GM18505 (cell line): ENCODE data around the gene PTPRN2.

ENCODE experiments used
- ATAC-seq: cut with Tn5 transposase; IDR thresholded peaks from one replicate; pipeline ENCODE4 v1.9.1; 2021; ENCODE audit not compliant: unreplicated experiment
- POLR2A ChIP-seq: IDR thresholded peaks from 4 replicates; pipeline ENCODE4 v1.6.1; 2011; ENCODE audit warnings: borderline replicate concordance; ENCODE audit not compliant: insufficient read depth, insufficient read length; ENCODE audit errors: extremely low read depth

Gene PTPRN2

GRCh38 chr7:158186864-158187693 is 400.5 kb downstream of the PTPRN2 start:
- TF ChIP-seq POLR2A, result no peak
- ATAC-seq, result no peak

DNA sequence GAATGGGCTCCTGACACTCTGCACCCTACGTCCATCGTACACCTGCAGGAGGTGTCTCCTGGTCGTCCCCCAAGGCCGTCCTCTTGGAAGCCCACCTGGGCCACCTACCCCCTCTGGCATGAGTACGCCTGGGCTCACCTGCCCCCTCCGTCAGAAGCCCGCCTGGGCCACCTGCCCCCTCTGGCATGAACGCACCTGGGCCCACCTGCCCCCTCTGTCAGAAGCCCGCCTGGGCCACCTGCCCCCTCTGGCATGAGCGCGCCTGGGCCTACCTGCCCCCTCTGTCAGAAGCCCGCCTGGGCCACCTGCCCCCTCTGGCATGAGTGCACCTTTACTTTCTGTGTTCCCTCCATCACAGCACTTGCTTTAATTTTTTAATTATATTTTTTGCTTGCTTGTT is 401.2 kb downstream of the PTPRN2 start:
- no peak for TF ChIP-seq POLR2A
- ATAC-seq, result no peak

DNA sequence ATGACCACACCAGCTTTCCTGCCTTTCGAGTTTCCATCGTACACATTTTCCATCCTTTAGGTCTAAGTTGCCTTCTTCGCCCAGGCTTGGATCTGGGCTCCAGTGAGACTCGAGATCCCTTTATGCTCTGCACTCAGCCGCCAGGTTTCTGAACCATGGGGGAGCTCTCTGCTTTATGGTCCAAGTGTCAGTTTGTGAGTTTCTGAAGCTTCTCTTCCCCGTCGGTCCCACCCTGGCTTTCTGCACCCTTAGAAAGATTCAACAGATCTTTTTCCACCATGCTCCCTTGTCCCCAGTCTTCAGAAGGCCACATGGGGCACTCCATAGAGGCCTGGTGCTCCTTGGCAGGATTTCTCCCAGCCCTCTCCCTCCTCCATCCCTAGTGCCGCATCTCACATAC is 402.0 kb downstream of the PTPRN2 start:
- no peak for ATAC-seq
- no peak for TF ChIP-seq POLR2A

DNA sequence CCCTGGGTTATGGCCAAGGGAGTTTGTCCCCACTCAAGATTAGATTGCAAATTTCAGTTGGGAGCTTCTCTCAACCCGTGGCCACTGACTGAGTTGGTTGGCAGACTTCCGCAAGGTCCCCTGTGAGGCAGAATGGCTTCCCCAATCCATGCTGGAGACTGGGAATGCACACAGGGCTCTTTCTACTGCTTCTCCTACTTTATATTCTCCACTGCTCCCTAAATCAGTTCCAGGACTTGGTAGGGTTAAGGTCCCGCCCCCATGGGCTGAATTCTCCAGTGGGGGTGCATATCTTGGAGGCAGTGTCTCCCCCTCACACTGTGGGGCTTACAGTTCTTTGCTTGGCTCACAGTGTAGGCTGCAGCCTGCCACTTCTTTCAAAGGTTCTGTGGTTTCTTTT is 404.2 kb downstream of the PTPRN2 start:
- no peak for TF ChIP-seq POLR2A
- no peak for ATAC-seq

DNA sequence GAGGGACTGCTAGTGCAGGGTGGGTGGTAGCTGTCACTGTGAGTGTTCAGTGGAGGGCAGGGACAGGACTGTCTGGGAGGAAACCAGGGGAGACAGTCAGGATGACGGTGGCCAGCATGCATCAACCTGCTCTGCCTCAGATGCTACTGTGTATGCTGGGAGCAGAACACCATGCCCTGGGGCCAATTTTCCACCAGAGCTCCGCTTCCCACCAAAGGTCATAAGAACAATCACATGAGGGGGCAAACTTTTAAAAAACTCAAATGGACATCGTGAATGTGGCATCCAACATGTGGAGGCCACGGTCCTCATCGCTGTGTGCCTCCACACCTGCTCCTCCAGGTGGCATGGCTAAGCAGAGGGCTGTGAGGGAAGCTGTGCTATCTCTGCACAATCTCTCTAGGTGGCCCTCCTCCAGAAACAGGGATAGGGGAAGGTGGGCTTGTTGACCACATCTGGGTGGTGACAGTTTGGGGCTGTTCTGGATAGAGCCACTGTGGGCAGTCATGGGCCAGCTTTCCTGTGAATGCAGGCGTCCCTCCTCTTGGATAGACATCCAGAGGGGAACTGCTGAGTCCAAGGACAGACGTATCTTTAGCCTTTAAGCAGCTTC is 411.0 kb downstream of the PTPRN2 start:
- ATAC-seq, result no peak
- TF ChIP-seq POLR2A, result no peak

- TF ChIP-seq POLR2A, result no peak
- ATAC-seq, result no peak
Observed at GRCh38 chr7:158175779-158176178, 411.8 kb downstream of the PTPRN2 start.

GRCh38 chr7:158174947-158175346 is 412.7 kb downstream of the PTPRN2 start:
- ATAC-seq, result no peak
- no peak for TF ChIP-seq POLR2A

GRCh38 chr7:158167373-158167772 is 420.2 kb downstream of the PTPRN2 start:
- no peak for ATAC-seq
- TF ChIP-seq POLR2A, result no peak

DNA sequence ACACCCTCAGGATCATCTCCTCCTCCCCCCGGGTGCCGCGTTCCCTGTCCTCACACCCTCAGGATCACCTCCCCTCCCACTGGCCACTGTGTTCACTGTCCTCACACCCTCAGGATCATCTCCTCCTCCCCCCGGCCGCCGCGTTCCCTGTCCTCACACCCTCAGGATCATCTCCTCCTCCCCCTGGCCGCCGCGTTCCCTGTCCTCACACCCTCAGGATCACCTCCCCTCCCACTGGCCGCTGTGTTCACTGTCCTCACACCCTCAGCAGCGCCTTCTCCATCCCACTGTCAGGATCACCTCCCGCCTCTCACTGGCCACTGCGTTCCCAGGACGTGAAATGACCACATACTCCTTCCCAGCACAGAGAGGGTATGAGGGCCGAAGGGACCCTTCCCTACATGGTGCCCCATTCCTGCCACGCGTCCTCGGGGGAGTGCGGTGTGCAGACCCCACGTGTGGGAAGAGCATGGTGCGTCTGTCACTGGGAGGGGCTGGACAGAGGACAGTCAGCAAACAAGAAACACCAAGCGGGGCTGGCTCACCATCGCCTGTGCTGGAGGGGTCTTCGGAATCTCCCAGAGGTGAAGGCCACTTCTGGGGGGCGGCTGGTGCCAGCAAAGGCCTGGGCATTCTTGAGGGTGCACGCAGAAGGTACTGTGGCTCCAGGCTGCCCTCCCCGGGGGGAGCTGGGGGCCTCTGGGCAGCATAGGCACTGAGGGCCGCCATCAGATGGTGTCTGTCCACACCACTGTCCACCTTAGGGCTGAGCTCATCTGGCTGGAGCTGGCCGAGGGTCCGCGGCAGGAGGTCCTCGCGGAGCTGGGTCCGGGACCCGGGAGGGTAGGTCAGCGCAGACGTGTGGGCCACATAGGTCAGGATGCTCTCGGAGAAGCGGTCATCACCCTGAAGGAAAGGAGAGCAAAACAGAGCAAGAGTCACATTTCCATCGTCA is 421.0 kb downstream of the PTPRN2 start:
- TF ChIP-seq POLR2A, result no peak
- ATAC-seq, result no peak

DNA sequence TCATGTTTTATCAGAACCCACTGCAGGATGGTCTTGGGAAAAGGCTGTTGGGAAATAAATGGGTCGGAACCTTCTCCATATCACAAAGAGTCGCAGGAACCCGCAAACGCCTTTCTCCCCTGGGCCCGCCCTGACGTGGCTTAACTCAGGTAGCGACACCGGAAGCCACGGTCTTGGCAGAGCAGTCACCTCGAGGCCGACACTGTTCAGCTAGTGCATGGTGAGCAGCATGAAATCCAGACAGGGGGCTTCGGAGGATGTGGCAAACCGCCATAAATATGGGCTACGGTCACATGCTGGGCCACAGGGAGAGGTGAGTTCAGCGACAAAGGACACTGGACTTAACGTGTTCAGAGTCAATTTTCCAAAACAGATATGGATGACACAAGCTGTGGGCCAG is 421.9 kb downstream of the PTPRN2 start:
- TF ChIP-seq POLR2A, result no peak
- ATAC-seq, result no peak

- TF ChIP-seq POLR2A, result no peak
- no peak for ATAC-seq
Observed at GRCh38 chr7:158164101-158165095, 423.2 kb downstream of the PTPRN2 start.

GRCh38 chr7:158161194-158161593 is 426.4 kb downstream of the PTPRN2 start:
- no peak for ATAC-seq
- TF ChIP-seq POLR2A, result no peak
